ENCODE data around the gene SH3BGR.
"Not testable (repeated sequence)": the region's sequence is repeated elsewhere in the genome, so short reads cannot be mapped to it uniquely, and the experiment has no call there.

The SH3BGR gene

DNA sequence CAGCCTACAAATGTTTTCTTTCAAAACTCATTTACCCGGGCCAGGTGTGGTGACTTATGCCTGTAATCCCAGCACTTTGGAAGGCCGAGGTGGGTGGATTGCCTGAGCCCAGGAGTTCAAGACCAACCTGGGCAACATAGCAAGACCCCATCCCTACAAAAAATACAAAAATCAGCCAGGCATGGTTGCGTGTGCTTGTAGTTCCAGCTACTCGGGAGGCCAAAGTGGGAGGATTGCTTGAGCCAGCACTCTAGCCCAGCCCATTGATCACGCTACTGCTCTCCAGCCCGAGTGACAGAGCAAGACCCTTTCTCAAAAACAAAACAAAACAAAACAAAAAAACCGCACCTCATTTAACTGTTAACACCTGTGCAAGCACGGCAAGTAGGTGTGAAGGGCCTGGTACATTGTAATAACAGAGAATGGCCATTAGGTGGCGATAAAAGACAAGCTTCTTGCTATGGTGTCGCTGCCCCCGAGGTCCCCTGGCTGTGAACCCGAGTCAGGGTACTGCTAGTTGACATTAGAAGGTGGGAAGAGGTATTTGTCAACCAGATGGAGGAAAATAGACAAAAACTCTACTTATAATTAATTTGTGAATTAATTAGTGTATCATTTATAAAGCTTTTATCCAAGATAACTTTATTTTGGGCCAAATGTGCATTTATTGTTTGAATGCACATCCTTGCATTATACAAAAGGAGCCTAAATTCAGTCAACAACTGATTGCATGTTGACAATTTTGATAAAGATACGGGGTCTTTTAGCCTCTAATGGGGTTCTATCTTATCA lies 66.5 kb downstream of the SH3BGR start:
- DNase-seq, result peak; percentile 72

DNA sequence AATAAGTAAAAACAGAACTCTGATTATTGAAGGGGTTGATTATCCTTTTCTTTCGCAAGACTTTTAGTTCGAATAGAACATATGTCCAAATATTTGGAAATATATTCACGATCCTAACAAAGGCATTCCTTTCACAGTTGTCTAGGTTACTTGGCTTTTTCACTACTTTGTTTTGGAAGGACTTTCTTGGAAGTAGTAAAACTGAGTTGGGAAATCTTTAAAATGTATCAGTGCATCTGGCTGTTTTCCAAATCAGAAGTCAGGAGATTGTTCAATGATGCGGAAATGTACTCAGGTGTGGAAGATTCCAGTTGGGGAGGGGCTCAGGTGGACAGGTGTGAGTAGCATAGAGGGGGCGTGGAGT lies 67.1 kb downstream of the SH3BGR start:
- DNase-seq, result no peak

DNA sequence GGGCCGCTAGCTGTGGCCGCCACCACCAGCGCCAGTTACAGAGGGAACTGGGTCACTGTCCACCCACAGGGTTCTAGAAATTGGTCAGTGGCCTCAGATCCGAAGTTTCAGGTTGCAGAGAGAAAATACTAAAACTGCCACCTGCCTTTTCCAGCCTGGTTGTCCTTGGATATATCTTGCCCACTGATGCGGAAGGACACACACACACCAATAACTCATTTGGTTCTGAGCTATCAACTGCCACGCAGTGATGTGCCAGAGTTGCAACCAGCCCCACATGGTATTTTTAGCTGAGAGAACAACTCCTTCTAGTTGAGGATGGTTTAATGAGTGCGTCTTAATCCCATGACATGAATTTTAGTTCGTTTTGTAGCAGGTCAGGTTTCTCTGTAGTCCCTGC lies 68.1 kb downstream of the SH3BGR start:
- no peak for DNase-seq

DNA sequence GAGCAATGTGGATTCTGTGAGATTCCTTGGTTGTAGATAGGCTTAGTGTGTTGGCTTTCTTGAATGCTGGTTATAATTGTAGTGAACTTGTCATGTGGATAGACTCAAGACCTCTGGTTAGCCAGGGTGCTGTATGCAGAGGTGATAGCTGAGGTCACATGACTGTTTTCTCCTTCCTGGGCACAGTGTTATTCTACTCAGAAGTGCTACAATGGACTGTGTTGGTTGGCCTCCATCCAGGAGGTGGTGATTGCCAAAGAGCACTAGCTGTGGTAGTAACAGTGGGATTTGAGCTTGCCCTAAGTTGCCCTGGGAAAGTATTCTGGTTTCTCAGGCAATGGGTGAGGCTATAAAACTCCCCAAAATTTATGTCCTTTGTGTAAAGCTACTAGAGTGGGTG lies 71.6 kb downstream of the SH3BGR start:
- DNase-seq, result no peak

DNA sequence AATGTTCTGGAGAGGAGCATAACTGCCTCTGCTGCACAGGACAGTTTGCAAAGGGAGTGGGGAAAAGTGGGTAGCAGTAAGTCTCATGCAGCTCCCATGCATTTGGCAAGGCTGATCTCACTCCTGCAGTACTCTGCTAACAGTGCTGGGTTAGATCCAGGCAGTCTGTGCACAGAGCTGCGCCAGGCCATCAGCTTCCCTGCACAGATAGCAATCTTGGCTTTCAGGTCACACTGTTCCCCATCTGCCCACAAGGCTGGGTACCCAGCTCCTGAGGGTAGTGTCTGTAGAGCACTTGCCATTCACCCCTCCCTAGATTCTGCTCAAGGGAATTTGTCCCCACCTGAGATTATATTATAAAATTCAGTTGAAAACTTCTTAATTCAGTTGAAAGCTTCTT lies 72.1 kb downstream of the SH3BGR start:
- no peak for DNase-seq

DNA sequence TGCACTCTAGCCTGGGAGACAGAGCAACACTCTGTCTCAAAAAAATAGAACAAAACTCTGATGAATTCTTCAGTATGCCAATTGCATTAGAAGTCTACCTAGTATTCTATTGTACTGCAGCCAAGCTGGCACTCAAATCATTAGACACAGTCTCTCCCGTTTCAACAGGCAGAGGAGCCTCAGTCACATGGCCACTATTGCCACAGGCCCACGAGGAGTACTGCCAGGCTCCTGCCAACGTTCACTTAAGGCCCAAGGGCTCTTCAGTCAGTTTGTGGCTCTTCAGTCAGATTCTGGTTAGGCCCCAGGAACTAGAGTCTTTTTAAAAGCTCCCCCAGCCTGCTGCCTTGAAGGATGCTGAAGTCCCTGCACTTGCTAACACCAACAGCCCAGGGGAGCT lies 73.4 kb downstream of the SH3BGR start:
- DNase-seq, result no peak

DNA sequence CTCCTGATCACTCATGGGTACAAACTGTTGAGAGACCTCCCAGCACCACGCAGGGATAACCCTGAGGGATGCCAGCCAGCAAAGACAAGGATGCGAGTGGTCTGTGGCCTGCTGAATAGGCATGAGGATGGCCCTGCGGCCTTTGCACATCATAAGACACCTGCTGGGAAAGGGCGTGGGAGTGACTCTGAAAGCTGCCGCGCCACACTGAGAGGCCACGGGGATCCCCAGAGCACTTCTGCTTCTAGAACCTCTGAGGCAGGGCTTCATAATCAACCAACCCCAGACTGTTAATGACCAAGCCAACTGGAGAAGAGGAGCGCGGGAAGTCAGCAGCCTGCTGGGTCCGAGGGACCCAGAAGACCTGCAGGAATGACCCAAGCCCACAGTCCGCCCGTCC lies 73.8 kb downstream of the SH3BGR start:
- DNase-seq, result no peak

DNA sequence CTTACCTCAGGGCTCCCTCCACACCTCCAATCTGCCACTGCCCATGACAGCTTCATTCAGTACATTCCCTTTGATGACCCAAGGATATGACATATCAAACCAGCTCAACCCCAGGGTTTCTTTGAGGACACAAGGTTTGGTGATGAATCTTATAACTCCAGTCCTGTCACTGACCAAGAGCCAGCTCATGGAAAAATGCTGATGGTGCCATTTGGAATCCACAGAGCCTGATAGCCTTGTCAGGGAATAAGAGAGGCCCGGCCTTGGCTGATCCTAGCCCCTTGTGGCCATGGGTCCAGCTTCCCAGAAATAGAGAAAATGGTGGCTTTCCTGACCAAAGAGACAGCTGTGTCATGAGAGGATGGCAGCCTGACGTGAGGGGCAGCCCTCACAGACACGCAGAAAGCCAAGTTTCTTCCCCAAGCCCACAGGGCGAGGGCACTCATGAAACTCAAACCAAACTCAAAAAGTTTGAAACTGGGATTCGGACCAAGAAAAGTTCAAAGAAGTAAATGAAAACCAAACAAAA lies 75.4 kb downstream of the SH3BGR start:
- DNase-seq, result no peak

DNA sequence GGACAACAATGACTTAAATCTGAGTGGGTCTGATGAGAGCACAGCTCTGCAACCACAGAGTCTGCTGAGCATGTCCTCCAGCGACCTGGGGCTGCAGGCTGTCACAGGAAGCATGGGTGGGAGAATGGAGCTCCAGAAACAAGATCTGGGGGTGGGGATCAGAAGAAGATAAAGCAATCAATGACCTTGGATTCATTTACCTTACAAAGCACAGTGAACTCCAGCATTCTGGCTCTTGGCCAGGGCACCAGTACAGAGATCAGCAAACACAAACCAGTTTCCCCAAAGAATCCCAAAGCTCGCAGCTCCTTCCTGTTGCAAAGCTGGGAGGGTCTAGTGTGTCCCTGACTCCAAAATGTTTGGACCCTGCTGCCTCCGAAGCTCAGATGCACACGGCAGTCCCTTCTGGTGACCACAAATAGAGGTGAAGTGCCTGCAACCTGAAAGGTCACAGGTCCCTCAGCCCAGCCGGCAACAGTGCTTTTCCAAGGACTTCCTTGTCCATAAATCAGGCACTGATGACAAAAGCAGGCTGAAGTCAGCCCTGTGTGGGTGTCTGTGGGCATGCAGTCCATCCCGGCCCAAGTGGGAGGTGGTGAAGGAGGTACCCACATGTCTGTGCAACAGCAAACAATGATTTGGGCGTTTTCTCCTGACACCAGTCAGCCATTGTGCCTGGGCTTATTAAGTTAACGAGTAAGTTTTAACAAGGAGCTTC lies 76.1 kb downstream of the SH3BGR start:
- no peak for DNase-seq

DNA sequence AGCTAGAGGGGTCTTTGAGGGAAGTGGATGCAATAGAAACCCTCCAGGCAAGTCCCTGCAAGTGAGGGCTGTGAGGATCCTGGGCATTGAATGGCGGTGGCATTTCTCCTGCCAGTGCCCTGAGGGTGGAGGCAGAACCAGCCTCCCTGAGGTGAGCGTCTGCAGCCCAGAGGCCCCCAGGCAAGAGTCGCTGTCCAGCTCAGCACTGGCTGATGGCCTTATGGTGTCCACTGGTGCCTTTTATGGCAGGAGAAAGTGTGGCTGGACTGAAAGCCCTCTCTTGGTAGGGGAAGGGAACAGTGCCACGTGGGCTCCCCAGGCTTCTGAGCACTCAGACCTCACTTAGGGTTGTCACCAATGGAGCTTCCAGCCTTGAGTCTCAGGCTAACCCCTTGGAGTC lies 77.3 kb downstream of the SH3BGR start:
- no peak for DNase-seq

DNA sequence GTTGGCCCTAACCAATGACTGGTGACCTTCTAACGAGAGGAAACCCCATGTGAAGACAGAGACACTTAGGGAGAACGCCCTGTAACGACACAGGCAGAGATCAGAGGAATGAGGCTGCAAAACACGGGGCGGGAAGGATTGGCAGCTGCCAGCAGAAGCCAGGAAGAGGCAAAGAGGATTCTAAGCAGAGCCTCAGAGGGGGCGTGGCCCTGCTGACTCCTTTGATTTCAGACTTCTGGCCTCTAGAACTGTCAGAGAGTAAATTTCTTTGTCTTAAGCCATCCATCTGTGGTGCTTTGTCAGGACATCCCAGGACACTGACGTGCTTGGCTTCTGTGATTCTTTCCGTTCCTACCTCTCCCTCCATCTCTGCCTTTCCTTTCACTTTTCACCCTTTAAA lies 79.3 kb downstream of the SH3BGR start:
- DNase-seq, result no peak

DNA sequence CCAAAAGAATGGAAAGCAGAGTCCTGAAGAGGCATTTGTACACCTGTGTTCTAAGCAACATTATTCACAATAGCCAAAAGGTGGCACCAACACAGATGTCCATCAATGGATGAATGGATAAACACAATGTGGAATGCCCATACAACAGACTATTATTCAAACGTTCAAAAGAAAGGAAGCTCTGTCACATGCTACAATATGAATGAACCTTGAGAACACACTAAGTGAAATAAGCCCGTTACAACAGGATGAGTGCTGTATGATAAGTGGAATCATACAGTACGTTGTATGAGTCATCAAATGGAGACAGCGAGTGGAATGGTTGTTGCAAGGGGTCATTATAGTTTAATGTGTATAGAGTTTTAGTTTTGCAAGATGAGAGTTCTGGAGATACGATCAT lies 80.1 kb downstream of the SH3BGR start:
- DNase-seq, result no peak

DNA sequence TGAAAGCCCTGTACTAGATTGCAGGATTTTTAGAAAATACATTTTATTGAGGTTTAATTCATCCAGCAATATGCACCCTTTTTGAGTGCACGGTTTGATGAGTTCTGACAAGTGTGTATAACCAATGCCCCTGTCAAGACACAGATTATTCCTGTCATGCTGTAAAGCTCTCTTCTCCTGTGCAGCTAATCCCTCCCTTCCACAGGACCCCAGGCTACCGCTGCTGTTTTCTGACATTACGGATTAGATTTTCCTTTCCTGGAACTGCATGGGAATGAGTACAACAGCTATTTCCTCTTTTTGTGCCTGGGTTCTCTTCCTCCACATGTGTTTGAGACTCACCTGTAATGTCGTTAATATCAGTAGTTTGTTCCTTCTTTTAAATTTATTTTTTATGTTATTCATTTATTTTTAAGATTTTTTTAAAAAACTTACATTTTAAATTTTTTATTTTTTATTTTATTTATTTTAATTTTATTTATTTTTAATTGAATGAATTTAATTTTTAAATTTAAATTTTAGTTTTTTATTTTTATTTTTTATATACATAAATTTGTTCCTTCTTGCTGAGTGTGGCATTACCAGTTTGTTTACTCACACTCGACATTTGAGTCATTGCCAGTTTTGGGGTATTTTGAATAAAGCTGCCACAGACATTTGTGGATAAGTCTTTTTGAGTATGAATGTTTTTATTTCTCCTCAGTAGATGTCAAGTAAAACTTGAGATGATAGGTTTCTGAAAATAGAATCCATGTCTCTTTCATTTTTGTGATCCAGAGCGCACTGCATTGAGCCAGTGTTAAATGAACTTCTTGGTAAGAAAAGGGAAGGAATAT lies 82.0 kb downstream of the SH3BGR start:
- DNase-seq, result no peak

DNA sequence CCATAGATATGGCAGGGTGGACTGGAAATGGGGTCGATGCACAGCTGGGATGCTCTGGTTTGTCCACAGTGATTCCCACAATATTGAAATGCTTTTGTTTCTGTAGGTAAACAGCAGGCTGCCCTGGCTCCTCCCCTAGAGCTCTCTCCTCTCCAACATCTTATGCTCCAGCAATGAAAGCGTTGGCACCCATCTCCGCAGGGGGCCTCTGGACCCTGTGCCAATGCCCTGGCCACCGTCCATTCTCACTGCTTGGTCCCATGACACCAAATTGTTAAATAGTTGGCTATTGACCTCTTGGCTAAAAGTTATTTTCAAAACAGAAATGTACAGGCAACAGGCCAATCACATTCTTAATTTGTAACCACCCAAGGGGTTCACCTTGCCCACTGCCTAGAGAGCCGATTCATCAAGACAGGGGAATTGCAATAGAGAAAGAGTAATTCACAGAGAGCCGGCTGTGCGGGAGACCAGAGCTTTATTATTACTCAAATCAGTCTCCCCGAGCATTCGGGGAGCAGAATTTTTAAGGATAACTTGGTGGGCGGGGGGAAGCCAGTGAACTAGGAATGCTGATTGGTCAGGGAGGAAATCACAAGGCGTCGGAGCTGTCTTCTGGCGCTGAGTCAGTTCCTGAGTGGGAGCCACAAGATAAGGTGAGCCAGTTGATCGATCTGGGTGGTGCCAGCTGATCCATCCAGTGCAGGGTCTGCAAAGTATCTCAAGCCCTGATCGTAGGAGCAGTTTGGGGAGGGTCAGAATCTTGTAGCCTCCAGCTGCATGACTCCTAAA lies 84.1 kb downstream of the SH3BGR start:
- no peak for DNase-seq

DNA sequence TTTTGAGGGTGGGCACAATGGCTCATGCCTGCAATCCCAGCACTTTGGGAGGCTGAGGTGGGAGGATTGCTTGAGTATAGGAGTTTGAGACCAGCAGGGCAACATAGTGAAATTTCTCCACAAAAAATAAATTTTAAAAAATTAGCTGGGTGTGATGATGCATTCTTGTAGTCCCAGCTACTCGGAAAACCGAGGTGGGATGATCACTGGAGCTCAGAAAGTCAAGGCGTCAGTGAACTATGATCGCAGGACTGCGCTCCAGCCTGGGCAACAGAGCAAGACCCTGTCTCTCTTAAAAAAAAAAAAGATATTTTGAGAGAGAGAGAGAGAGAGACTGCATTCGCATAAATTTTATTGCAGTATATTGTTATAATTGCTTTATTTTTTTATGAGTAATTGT lies 85.1 kb downstream of the SH3BGR start:
- DNase-seq, result no peak

DNA sequence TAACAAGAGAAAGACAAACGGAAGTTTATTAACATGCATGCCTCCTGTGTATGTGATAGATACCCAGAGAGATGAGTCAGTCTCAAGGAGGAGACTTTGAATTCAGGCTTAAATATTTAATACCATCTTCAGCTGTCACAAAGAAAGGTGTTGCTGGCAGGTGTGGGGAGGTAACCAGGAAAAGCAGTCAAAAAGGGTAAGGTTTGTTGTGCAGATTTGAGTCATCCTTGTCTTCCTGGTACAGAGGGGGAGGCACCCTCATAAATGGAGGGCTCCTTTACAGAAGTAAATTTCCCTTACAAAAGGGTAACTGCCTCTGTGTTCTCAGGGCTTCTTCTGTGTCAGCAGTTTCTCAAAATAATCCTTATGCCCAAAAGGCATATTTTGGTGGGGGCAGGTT lies 85.8 kb downstream of the SH3BGR start:
- no peak for DNase-seq

DNA sequence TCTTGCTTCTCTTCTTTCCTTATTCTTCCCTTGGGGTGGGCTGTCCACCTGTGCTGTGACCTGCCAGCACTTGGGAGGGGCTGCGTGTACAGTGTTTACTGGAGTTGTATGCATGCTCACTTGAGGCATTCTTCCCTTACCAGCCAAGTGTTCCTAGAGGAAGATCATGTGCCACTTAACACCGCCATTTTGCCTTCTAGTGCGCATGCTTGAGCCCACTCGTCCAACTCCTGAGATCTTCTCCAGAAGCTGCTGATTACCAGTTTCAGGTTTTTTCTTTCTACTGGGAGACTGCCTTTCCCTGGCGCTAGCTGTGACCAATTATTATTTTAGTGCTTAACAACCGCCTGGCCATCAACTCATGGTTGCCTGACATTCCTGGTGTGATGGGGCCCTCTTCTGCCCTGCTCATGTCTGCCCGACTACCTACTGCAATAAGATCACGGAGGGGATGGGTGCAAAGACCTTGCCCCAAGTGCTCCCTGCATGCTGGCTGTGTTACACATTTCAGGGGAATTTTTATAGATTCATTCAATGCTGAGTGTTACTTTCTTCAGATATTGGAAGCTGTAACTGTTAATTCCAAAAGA lies 86.8 kb downstream of the SH3BGR start:
- no peak for DNase-seq

DNA sequence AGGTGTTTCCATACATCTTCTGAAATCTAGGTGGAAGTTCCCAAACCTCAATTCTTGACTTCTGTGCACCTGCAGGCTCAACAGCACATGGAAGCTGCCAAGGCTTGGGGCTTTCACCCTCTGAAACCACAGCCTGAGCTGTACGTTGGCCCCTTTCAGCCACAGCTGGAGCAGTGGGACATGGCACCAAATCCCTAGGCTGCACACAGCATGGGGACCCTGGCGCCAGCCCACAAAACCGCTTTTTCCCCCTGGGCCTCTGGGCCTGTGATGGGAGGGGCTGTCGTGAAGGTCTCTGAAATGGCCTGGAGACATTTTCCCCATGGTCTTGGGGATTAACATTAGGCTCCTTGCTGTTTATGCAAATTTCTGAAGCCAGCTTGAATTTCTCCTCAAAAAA lies 88.6 kb downstream of the SH3BGR start:
- DNase-seq, result not testable (repeated sequence)

DNA sequence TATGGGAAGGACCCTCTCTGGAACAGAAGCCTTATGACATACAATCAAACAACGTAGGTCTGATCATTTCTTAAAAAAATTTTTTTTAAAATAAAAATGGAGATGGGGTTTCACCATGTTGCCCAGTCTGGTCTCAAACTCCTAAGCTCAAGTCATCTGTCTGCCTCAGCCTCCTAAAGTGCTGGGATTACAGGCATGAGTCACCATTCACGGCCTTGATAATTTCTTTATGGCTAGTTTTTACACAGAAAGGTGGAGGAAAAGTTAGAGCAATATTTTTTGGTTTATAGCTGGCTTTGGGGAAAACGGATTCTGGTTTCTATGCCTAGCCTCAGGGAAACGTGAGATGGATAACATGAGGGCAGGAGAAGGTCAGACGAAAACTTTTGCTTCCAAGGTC lies 91.0 kb downstream of the SH3BGR start:
- no peak for DNase-seq

DNA sequence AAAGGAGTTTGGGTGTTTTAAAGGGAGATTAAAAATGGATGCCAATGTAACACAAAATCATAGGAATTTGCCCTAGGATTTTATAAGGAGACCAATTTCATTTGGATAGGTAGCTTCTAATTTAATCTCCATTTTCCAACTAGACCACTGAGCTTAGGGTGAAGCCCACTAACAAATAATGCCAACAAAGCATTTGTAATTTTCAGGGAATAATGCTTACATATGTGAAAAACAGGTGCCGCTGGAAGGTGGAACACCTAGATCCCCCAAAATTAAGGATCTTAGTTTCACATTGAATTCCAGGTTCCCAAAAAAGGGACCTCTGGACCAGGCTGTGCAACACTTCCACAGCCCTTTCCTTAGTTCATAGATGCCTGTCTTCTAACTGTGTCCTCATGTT lies 94.8 kb downstream of the SH3BGR start:
- DNase-seq, result no peak

DNA sequence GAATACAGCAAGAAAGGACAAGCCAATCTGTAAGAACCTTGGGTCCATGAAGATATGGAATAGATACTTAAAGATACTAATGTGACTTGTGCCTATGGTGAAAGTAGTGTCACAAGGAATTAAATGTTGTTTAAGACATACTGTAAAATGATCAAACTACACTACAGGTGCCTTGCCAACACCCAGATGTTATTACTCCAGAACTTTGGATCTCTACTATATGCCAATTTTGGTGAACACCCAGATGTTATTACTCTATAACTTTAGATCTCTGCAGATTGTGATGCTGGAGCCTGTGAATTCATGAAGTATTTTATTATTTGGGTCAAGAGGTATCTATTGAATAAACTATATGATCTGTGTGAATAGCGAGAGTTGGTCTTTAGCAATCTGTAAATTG lies 101.1 kb downstream of the SH3BGR start:
- no peak for DNase-seq

DNA sequence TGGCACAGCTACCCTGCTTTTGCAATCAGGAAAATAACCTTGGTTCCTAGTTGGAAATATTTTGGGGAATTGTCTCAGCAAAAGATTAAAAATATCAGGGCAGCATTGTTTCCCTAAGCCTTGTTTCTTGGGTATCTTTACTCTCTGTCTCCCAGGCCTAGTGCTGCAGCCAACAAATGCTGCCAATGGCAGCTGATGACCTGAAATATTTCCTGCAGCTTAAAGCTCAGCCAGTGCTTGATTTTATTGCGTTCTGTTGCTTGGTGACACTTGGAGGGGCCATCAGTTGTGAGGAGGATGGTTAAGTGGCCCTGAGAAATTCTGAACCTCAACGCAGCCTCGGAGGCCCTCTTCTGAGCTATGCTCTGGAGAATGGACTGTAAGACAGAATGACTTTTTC lies 101.6 kb downstream of the SH3BGR start:
- DNase-seq, result no peak

Measured in activated effector memory CD4-positive, alpha-beta T cell treated with anti-CD3 and anti-CD28 coated beads, Interleukin-2, amount 50 U/mL, for 16 hours (primary cell).